NCI-H345 (cell line): ENCODE results near the gene SLC7A9.

Experiments used
- DNase-seq: peaks from one replicate; lab custom pipeline; 2025; lab: John Stamatoyannopoulos, UW

Gene SLC7A9

DNA sequence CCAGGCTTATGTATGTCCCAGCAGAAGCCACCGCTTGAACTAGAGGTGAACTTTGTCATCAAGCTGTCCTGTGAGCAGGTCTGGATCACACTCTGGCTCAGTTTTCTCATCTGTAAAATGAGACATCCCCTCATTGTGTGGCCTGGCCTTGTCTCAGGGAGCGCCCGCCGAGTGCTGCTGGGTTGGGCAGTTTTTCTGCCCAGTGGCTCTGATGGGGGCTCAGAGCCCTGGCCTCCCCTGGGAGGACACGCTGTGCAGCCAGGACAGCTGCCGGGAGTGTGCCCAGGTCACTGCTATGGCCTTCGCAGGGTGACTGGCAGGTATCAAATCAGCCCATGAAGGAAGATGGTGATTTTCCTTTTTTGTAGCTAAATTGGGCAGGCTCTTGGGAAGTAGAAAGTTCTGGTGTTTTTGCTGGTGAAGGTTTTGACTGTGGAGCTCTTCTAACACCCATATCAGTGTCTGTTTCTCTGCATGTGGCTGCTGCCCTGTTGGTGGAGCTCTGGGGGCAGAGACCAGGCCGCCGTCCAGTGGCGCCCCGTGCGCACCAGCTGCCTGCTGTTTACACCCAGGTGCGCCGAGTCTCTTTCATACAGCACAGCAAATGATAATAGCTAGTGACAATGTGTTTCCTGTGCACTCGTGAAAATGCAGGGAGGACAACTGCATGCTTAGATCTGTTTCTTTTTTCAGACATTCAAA, 40.8 kb downstream of the SLC7A9 start:
- peak; percentile 29 for DNase-seq

DNA sequence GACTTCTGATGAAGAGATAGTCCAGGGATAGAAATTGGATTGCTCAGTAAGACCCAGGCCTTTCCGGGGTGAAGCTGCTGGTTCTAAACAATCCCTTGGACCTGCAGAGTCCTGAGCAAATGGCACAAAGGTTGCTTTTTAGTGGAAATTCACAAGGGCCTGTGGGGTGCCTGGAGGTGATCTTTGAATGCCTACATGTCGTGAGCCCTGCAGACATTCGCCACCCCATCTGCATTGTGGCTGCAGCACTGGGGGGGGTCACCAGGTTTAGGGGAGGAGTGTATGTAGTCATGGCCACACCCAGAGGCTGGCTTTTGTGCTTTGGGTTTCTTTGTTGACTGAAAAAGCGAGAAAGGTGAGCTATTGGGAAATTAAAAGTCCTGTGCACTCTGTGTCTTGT, 41.4 kb downstream of the SLC7A9 start:
- no peak for DNase-seq

DNA sequence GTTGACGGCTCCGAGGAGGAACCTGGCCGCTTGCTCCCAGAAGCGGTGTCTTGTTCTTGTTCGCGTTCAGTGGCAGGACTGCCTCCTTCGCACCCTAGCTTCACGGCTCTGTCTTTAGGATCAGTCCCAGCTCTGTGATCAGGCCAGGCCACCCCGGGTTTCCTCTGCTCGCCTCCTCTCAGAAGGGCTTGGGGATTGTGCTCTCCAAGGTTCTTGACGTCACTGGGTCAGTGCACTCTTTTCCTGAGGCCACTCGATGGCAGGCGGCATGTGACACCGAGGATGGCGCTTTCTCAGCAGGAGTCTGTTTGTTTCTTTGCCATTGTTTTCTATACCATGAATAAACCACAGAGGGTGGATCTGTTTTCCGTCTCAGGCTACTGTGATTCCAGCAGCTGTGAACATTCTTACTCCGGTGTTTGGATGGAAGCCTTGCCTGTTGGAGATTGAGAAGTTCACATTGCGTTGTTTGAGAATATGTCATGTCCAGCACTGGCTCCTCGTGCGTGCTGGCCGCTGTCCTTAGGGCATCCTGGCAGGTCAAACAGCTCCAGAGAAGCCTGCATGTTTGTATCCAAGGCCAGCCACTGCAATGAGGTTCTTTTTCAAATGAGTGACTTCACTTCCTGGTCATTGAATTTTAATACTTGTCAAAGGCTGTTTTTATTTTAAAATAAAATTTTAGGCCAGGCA, 44.5 kb downstream of the SLC7A9 start:
- DNase-seq = peak; percentile 82

DNA sequence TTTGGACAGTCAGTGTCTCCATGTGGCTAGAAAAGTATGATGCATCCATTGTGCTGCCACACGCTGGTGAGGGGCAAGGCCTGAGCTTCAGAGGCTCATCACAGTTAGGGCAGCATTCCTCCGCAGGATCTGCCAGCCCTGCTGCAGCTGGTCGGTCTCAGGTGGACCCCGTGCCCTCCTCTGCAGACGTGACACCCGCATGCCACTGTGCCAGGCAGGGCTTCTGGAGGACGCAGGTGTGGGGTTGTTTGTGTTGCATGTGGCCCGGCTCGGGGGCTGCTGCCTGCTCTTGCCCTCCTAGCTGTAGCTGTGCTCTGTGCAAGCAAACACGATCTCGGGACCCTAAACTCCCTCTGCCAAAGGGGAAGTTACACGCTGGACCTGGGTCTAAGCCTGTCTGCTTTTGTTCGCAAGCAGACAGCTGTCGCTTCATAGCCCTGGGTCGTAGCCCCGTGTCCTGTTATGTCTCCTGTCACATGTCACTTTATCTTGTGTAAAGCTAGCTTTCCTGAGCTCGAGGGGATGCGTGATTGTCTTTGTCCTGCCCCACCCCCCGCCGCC, 45.3 kb downstream of the SLC7A9 start:
- no peak for DNase-seq

DNA sequence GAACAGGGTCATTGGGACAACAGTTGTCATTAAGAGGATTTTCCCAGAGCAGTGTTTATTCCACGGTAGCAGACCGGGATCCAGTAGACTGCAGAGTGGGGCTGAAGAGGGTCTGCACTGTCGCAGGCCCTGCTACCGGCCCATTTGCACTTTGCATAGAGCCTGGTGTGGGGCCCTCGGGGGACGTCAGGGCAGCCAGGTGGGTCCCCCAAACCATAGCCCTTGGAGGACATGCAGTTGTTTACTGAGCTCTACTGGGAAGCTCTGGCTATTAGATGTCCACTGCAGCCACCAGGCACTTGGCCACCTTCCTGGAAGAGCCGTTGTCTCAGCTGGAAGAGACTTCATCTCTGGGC, 45.8 kb downstream of the SLC7A9 start:
- no peak for DNase-seq

DNA sequence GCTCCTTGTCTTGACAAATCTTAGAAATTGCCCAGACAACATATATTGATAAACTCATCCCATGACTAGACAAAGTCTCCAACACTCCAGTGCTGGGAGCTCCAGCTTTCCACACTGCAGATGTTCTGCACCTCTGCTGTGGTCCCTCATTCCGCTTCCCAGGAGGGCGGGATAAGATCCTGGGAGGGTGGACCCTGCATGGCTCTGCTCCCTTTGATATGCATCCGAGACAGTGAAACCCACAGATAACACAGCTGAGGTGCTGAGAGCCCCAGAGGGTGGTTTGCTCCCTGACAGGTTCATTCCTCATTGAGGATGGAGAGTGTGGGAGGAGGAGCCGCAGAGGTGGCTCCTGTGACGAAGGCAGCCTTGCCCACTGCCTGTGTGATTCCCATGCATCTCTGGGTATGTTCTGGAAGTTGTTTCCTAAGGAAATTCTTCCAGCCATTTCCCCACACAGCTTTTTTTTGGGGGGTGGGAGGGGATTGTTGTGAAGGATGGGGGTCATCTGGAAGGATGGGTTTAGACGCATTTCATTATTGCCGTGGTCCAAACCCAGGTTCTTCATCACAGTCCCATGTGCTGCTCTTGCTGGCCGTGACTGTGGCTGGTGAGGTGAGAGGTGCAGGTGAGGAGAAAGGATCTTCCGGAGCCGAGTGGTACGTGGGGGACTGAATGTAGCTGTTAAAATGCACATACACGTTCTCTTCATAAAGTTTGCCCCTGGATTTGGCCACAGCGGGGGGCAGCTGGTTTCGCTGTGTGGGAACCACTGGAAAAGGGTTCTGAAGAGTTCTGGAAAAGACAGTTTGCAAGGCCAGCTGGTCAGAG, 46.4 kb downstream of the SLC7A9 start:
- no peak for DNase-seq

DNA sequence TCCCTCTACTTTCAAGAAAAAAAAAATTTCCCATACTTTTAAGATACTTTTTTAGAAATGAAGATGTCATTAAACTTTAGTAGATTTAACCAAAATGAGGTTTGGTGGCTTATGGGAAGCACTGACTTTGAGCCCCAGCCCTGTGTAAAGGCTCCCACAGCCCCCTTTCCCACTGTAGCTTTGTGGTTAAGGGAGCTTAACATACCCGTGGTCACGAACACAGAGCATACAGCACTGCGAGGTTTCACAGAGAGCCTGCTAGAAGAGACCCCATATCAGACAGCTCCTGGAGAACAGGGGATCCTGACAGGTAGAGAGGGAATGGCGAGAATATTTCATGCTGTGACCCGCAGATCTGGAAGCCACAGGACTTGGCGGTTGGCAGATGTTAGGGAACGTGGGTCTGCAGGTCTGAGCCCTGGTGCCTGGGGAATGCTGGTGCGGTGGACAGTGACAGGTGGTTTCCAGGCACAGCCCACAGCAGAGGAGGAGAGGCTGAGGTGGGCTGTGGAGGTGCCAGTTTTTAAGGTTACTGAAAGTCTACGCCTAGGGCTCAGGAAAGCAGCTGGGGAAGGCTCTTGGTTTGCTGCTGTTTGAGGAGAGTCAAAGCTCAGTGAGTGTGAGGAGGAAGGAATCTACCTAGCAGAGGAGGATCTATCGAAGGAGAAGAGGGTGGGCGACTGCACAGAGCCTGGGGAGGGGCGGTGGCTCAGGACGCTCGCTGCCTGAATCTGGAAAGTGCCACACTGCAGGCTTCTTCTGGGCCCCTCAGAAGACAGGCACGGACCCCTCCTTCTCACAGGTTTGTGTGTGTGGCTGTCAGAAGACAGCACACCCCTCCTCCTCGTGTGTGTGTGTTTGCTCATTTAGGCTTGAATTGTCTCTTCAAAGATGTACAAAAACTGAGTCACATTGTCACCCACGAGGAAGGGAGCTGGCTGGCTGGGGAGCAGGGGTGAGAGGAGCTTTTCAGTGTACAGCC, 49.9 kb downstream of the SLC7A9 start:
- DNase-seq = no peak

DNA sequence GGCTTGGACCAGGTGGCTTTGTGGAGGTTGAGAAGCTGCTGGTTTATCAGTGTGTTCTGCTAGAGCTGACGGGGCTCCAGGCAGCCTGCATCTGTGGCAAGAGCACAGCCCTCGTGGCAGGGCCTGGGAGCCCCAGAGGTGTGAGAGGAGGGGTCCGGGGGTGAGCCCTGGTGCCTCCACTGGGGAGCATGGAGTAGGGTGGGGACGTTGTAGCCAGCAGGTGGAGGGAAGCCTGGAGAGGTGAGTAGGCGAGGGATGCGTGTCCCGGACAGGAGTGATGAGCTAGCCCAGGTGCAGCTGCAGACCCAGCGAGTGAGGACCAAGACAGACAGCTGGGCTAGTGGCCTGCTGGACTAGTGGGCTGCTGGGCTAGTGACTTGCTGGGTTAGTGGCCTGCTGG, 51.0 kb downstream of the SLC7A9 start:
- DNase-seq = no peak

DNA sequence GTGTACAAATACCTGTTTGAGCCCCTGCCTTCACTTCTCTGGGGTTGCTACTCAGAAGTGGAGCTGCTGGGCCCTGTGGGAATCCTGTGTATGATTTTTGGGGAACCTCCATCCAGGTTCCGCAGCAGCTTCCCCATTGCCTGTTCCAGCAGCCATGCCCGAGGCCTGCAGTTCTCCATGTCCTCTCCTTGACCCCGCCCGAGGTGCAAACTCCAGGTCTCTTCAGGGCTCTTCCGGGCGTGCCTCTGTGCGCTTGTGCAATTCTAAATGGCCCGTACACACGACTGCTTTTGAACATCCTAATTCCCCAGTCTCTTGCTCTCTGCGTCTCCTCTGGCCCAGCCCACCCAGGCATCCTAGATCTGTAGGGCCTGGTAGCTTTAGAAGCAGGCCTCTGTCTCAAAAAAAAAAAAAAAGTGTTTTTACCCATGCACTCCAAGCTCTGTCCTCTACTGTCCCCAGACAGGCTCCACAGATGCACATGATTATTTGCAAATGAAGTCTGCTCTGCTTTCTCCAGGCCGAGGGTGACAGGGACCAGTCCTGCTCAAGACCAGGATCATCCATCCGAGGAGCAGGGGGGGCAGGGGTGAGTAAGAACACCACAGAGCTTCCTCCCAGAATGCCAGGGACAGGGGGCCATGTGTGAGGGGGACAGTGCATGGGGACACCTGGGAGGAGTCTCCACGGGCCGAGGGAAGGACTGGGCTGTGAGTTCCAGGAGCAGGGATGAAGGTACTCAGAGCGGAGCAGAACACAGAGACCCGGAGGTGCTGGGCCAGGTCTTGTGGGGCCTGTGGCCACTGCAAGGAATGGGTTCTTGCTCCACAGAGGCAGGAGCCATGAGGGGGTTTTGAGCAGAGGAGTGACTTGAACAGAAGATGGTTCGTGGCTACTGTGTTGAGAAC, 51.7 kb downstream of the SLC7A9 start:
- DNase-seq = peak; percentile 59

DNA sequence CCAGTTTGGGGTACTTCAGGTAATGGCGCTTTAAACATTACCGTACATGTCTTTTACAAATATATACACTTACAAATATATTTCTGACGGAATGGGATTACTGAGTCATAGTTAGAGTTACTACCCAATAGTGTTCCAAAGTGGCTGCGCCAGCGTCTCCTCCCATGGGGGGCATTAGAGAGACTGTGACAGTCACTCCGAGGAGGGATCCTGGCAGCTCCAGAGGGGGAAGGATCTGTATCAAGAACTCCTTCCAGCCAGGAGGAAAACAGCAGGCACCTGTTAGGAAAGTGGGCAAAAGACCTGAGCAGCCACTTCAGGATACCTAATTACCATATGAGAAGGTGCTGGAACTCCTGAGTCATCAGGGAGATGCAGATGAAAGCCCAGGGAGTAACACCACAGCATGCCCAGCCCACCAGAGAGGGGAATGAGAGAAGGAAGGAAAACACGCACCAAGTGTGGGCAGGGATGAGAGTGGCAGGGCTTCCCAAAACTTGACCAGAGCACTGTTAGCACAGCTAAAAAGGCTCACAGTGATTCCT, 52.9 kb downstream of the SLC7A9 start:
- DNase-seq = peak; percentile 48

DNA sequence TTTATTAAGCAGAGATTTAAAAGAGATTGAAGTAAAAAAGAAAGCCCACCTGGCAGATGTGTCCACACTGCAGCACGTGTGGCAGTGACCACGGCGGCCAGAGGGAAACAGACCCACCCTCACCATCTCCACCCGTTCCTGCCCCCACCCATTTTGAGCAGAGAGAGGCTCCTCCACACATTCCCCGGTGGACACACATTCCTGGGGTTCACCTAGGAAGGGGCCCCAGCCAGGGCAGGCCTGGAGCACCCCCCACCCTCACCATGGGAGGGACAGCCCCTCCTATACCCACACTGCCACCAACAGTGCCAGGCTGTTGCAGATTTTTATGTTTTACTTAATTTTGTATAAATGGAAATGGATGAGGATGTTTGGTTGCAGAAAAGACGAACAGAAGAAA, 54.9 kb downstream of the SLC7A9 start:
- DNase-seq = no peak

DNA sequence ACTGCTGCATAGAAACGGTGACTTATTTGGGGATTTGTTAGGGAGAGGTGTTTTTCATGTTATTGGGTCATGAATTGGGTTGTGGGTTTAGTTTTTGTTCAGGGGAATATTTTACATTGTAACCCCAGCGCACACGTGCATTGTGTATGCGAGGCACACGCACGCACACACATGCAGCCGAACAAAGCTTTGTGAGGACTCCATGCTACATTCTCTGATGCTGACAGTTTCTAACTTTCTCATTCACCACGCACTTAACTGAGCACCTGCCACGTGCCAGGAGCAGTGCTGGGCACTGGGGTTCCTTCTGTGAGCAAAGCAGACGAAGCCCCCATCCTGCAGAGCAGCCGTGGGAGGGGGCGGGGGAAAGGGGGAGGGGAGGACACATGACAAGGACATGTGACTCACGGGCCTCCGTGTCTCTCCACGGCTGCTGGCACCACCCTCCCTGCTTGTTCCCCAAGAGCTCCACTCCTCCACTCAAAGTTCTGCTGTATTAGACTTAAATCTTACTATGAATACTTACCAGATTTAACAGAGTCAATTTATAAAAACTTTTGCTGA, 55.6 kb downstream of the SLC7A9 start:
- no peak for DNase-seq

DNA sequence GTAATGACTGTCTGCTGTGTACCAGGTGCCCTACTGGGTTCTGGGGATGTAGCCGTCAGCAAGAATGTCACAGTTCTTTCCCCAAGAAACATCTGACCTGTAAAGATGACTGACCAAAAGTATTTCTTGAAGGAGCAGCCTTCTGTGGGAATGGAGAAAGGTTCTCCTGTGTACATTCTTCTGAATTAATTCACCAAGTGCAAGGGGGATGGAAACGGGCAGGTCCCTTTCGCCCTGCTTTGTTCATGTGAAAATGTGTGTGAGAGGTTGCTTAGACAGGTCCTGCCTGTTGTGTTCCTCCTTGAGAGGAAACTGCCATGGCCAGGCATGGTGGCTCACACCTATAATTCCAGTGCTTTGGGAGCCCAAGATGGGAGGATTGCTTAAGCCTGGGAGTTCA, 57.0 kb downstream of the SLC7A9 start:
- no peak for DNase-seq

DNA sequence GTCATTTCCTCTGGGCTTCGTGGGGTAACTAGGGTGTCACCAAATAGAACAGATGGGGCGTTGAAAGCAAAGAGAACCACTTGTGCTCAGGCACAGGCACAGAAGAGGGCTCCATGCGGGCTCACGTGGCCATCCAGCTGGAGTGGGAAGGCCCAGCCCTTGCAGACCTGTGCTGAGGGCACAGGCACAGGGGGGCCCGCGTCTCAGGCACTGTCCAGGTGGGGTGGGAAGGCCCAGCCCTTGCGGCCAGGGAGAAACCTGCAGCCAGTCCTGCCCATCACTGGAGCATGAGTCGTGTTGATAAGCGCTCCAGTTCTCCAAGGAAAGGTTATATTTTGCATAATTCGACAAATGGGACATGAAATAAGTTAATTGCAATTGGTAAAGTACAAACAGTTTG, 57.5 kb downstream of the SLC7A9 start:
- no peak for DNase-seq

DNA sequence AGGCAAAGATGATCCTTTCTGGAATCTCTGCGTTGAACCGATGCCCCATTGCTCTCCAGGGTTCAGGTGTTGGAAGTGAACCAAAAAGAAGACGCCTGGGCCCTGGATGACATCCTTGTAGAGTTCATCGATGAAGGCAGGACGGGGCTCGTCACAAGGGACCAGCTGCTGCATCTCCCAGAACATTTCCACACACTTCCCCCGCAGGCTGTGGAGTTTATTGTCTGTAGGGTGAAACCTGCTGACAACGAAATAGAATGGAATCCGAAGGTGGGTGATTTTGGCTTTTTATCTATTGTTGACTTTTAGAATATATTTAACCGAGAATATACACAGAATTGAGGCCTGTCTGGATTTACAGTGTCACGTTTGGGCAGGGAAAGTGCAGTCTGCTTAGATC, 58.4 kb downstream of the SLC7A9 start:
- DNase-seq = no peak

DNA sequence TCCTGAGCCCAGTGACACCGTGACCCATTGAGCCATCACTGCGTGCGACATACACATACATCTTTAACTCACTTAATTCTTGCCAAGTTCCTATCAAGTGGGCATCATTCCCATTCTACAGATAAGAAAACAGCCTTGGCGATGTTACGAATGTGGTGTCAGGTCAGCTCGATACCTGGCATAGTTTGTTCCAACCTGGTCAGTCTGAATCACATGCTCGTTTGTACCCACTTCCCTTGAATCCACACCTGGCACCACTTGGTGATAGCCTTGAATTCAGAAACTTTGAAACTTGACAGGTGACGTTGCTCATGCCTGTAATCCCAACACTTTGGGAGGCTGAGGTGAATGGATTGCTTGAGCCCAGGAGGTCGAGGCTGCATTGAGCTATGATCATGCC, 59.1 kb downstream of the SLC7A9 start:
- DNase-seq = no peak

DNA sequence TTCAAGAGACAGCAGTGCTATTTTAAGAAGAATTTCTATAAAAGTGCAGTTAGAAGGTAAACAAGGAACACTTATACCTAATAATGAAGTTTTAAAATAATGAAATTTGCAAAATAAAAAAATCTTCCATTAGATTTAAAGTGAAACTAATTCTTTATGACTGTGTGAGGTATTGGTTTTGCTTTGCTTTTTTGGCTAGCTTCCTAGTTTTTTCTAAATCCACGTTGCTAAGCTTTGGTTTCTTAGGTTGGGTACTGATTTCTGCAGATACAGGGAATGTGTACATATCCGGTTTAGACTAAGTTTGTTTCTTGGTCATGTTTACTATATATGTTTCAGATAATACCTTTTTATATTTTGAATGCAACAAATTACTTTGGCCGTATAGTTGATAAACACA, 59.8 kb downstream of the SLC7A9 start:
- no peak for DNase-seq

DNA sequence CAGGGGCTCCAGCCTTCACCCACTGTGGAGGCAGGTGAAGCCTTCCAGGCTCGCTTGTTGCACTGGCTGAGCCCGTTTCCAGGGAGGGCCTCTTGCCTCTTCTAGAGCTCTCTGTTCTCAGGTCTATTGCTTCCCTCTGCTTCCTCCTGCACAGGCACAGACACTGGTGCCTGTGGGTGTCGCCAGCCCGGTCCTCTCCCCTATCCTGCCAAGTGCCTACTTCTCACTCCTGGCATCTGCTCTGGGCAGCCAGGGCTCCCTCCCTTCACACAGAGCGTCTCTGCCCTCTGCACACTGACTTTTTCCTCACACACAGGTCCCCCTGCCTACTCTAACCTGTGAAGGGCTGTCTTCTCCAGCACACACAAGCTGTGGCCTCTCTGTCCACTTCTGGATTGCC, 60.3 kb downstream of the SLC7A9 start:
- DNase-seq = no peak

DNA sequence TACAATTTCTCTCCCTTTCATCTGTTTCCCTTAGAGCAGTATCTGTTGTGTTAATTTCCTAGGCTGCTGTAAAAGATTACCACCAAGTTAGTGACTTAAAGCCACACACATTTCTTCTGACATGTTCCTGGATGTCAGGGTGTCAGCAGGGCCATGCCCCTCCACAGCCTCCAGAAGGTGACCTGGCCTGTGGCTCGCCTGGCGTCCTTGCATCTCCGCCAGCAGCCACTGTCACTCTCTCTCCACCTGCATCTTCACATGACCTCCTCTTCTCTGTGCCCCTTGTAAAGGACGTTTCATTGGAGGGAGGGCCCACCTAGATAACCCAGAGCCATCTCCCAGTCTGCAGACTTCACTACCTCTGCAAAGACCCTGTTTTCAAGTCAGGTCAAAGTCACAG, 61.3 kb downstream of the SLC7A9 start:
- DNase-seq = no peak

DNA sequence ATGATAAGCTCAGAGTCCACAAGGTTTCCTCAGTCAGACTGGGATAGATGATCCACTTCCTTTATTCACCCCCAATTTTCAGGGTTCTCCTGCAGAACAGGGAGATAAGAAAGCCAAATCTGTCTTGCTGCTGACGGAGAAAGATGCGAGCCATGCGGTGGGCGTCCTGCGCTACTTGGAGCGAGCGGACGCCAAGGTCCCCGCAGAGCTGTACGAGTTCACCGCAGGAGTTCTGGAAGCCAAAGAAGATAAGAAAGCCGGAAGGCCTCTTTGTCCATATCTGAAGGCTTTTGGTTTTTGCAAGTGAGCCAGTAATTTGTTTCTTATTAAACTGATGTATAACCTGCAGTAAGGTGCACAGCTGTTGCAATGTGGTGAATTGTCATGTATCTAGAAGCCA, 66.7 kb downstream of the SLC7A9 start:
- DNase-seq = no peak
